ENCODE measurements around the gene CCDC186.
"Not testable (repeated sequence)": the region's sequence is repeated elsewhere in the genome, so short reads cannot be mapped to it uniquely, and the experiment has no call there.

CCDC186 gene

DNA sequence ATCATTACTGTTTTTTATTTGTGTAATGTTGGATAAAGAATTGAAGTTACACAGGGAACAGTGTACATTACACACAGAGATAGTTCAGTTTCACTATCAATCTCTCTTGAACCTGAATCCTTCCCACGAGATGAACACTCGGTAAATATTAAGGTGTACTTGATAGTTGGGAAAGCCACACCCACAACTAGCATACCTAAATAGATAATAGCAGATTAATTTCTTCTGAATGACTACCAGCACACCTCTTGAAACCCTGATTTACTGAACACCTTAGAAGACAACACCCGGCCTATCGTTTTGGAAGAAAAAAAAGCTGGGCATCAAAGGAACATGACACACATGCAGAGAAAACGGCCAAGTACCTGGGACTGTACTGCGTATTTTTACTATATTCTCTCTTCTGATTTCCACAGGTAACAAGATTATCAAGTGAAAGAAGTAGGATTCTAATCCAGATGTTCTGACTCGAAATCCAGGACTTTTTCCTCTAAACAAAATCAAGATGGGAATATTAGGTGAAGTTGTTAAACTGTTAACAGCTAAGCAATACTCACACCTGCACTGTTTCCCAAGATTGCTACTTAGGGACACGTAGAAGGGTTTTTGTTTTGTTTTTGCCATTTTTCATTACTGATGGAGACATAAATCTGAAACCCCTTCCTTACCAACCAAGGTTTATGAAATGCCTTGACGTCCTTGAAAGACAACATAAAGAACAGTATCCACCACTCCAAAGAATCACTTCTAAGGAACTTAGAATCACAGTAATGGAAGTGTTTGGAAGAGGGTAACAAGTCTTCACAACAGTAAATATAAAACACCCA lies 1.0 kb downstream of the CCDC186 start:
- FAIRE-seq, result no peak

DNA sequence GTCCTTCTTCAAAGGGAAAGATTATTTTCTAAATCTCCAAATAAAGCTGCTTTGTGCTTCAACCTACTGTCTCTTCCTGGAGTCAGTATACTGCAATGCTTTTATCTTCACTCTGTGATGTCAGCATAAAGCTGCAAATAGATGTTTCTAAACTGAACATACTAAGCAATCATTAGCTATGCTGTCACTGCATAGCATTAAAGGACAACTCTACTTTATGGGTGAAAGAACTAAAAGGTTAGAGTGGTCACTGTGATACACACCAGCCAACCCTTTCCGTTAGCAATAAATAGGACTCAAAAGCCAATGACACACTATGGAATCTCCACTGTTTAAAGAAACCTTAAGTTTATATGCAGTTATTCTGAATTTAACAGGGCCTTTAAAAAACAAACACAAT lies 1.8 kb downstream of the CCDC186 start:
- peak; percentile 17 for FAIRE-seq

DNA sequence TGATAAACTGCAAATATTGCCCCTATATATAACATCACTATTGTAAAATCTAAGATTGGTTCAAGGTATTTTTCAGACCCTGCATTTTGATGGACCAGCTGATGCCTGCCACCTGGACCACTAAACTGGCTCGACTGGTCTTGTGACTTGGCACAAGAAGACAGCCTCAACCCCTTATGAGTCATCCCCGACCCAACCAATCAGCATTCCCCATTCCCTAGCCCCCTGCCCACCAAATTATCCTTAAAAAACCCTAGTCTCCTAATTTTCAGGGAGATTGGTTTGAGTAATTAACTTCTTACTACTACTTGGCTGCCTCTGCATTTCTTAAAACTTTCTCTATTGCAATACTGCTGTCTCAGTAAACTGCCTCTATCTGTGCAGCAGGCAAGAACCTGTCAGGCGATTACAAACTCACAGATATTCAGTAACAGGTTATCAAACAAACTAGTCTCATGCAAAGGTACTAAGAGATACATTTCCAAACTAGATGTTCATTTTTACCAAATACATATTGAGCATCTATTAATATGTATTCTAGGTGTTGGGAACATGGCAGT lies 5.5 kb downstream of the CCDC186 start:
- no peak for FAIRE-seq

DNA sequence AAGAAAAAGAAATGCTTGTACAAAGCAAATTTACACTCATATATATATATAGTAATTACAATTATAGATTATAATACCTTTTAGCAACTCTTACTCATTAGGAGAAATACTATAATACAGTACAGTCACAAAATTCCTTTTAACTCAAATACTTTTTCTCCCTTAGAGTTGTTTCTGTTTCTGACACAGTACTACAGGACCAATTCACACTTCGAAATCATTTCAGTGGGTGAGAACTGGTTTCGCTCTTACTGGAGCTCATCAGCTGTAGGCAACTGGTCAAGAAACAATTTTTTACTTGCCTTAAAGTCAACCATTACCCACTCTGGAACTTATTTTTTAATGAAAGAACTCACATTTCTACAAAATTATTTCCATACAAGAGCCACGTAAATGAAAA lies 6.0 kb downstream of the CCDC186 start:
- no peak for FAIRE-seq

DNA sequence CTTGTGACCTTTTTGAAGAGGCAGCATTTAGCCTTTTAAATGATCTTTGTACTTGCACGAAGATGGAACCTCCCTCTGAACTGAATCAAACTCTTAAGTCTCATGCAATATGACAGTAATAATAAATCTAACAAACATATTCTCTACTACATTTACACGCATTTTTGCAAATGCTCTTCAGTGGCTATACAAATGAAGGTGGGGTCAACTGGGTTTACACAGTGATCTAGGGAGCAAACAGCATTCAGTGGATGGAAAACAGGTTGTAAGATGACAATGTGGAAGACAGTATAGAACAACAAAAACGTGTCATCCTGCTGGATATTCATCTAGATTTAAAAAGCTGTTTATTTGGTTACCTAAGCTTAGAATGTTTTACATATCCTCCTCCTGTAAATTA lies 7.5 kb downstream of the CCDC186 start:
- FAIRE-seq, result no peak

DNA sequence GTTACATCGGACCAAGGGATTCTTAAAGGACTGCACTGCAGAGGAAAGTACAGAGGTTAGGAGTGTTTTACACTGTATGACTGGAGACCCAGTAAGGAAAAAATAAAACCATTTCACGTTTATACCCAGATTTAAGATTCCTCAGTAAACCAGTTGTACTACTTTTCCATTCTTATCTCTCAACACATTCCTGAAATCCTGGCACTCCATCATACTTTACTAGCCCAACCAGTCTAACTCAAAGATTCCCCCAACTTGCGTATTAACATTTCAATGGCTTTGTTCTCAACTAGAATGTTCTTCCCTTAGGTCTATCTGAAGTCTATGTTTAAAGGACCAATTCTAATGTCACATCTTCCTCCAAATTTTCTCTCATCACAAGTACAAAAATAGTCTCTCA lies 8.0 kb downstream of the CCDC186 start:
- FAIRE-seq, result no peak

DNA sequence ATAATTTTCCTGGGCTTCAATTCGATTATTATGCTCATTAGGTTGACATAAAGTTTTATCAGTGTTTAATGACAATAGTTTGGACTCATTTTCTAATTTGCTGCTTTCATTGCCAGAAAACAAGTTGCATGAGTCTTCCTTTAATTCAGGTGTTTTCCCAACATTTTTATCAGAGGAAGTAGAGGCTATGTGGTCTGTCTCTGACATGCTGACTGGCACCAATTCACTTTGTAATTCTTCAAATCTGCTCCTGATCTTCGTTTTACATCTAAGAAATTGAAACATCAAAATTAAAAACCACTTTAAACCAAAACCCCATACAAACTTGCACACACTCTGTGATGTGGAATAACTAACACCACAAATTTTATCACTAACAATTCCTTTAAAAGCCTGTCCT lies 10.9 kb downstream of the CCDC186 start:
- FAIRE-seq, result no peak

DNA sequence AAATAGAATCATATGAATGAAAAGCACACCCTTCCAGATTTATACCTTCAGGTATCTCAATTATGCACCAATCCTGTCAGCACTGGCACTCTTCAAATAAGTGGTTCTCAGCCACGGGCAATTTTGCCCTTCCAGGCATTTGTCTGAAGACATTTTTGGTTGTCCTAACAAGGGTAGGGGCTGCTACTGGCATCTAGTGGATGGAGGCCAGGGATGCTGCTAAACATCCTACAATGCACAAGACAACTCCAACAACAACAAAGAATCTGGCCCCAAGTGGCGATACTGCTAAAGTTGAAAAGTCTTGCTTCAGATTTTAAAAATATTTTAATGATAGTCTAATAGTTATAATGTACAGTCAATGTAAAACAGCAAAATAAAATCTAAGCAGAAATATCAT lies 16.1 kb downstream of the CCDC186 start:
- FAIRE-seq, result no peak

DNA sequence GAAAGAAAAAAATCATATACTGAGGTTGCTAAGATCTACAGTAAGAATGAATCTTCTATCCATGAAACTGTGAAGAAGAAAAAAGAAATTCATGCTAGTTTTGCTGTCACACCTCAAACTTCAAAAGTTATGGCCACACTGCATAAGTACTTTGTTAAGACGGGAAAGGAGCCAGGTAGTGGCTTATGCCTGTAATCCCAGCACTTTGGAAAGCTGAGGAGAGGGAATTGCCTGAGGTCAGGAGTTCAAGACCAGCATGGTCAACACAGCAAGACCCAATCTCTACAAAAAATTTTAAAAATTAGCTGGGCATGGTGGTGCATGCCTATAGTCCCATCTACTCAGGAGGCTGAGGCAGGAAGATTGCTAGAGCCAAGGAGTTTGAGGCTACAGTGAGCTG lies 22.1 kb downstream of the CCDC186 start:
- no peak for FAIRE-seq

DNA sequence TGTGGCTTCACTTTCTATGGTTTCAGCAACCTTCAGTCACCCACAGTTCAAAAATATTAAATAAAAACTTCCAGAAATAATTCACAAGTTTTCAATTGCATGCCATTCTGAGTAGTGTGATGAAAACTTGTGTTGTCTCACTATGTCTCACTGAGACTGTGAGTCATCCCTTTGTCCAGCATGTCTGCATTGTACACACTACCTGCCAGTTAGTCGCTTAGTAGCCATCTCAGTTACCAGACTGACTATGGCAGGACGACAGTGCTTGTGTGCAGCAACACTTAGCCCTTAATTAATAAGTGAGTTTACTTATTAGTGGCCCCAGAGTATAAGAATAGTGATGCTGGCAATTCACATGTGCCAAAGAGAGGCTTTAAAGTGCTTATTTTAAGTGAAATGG lies 22.5 kb downstream of the CCDC186 start:
- no peak for FAIRE-seq

DNA sequence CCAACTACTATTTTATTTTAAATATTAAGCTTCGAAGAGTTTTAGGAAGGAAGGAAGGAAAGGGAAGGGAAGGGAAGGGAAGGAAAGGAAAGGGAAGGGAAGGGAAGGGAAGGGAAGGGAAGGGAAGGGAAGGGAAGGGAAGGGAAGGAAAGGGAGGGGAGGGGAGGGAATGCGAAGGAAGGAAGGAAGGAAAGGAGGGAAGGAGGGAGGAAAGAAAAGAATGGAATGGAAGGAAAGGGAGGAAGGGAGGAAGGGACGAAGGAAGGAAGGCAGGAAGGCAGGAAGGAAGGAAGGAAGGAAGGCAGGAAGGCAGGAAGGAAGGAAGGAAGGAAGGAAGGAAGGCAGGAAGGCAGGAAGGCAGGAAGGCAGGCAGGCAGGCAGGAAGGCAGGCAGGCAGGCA lies 24.5 kb downstream of the CCDC186 start:
- not testable (repeated sequence) for FAIRE-seq

DNA sequence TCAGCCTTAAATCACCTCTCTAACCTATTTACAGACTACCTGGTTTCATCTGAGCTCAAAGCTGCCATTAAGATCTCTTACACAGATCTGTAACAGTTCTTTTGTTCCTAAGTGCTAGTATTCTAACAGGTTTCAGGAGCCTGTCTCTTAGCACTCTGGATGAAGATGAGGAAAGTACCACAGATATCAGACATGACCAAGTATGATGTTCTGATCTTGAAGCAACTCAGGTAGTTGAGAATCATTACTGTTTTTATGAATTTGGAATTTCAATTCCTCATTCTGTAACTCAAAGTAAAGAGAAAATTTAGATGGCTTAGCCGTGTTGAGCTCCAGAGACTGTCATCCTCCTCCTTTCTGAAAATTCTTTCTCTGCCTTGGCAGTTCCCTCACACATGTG lies 30.8 kb downstream of the CCDC186 start:
- no peak for FAIRE-seq

DNA sequence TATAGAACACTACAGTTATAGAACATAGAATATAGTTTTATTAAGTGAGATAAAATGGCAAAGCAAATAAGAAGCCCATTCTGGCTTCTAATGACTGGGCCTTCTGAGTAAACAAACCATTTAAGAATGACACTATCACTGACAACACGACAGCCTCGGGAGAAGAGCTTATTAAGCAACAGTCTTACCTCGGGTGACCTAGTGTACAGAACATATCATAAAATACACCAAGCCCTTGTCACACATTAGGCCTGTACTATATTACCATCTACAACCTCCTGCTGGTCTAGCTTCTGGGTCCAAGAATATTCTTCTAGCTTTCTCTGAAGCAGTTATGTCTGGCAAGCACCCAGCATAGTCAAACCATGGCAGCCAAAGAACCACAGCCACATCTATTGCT lies 32.0 kb downstream of the CCDC186 start:
- no peak for FAIRE-seq

DNA sequence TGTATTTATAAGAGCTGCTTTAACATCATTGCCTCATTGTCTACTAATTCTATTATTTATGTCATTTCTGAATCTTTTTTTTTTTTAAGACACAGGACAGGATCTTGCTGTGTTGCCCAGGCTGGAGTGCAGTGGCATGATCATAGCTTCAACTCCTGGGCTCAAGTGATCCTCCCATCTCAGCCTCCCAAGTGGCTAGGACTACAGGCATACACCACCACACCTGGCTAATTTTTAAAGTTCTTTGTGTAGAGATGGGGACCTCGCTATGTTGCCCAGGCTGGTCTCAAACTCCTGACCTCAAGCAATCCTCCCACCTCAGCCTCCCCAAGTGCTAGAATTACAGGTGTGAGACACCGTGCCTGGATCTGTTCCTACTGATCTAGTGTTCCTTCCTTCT lies 33.2 kb downstream of the CCDC186 start:
- not testable (repeated sequence) for FAIRE-seq

DNA sequence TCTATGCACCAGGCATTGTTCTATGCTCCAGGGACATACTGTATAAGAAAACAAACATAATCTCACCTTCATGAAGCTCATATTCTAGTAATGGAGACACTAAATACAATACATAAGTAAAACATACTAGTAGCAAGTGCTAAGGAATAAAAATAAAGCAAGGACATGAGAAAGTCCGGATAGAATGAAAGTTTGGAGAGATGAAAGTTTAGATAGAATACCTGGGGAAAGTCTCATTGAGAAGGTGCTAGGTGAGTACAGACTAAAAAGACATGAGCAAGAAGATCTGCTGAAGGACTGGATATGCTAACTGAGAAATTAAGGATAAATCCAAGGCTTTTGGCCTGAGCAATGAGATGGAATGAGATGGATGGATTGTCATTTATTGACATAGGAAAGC lies 34.0 kb downstream of the CCDC186 start:
- no peak for FAIRE-seq

DNA sequence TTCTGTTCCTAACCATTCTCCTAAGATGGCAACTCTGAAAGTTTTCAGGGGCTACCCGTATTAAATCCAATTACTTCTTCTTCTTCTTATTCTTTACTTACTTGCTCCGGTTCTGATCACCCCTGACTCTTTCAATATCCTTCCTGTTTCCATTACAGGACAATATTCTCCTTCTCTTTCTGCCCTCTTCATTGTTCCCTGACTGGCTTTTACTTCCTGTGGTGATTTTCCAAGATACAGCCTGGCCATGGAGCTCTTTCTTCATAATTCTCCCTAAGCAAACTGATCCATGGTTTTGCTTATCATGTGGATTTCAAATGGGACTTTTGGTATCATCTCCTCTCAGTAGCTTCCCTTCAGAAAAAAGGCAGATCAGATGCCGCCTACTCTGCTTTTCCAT lies 35.4 kb downstream of the CCDC186 start:
- no peak for FAIRE-seq

DNA sequence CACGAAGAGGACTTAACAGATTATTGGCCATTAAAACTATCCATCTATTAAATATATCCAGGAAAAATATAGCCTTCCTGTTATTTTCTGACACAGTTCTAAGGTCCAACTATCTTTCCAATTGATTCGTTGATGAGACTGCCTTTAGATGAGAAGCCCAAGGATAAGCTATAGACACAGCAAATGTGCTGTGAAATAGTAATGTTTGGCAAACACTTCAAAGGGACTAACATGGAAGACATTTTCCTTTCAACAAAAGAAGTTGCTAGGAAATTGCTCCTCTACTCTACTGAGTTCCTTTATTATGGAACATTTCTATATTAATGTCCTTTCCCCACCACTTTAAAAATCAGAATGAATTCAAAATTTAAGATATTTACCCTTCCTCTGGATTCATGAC lies 38.5 kb downstream of the CCDC186 start:
- no peak for FAIRE-seq

DNA sequence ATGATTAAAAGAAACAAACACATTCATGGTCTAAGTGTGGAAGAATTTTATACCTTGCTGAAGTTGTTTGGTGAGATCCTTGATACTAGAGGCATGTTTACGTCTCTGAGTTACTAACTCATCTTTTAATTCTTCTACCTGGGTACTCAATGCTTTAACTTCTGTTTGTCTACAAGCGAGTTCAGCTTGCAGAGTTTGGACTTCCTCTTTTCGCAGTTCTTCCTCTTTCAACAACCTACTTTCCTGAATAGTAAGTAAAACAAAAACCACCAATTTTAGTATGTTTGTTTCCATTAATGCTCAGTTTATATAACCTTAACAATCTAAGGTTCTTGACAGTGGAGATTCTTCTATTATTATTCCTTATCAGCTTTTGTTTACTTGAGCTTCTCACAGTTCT lies 42.9 kb downstream of the CCDC186 start:
- FAIRE-seq, result peak; percentile 71

DNA sequence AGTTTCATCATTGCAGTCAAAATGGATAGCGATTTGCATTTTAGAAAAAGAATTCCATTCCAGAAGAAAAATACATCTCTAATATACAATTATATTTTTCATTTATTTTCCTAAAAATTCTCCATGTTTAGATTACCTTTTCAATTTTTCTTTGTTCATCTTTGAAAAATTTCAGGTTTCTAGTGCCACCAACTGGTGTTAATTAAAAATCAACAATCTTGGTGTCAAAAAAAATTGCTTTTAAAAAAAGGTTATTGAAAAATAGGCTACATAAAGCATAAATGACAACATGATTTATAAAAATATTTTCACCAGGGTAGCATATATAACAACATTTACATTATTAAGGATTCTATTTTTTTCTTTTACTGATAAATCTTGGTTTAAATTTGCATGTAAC lies 53.0 kb downstream of the CCDC186 start:
- peak; percentile 95 for FAIRE-seq

DNA sequence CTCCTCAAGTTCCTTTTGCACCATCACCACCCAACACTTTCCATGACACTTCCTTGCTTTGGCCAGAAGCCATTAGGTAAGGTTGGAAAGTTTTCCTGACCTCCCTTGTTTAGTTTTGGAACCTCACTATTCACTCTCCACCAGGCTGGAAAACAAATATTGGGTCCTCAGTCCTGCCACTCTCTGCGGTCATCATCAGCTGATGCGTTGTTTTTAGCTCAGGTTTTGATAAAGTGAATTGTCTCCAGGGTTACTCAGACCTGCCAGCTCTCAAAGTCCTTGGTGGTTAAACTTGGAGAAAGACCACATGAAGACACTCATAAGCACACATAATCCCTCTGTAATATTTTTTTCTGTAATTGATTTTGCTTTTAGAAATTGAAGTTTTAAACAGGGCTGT lies 55.5 kb downstream of the CCDC186 start:
- no peak for FAIRE-seq

DNA sequence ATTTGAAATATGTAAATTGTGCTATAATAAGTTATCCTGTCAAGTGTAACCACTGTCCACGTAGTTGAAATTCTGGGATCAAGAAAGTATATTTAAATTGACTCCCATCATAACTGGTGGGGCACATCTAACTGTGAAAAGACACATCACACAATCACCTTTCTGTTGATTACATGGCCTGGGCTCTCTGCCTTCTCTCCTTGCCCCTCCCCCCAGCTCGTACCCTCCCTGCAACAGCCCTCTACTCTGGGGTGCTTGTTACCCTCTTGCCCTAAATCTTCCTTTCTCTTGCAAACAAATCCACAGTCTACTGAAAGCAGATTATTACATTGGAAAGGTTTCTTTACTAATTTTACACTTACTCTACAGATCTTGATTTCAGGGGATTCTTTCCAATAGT lies 56.3 kb downstream of the CCDC186 start:
- no peak for FAIRE-seq

DNA sequence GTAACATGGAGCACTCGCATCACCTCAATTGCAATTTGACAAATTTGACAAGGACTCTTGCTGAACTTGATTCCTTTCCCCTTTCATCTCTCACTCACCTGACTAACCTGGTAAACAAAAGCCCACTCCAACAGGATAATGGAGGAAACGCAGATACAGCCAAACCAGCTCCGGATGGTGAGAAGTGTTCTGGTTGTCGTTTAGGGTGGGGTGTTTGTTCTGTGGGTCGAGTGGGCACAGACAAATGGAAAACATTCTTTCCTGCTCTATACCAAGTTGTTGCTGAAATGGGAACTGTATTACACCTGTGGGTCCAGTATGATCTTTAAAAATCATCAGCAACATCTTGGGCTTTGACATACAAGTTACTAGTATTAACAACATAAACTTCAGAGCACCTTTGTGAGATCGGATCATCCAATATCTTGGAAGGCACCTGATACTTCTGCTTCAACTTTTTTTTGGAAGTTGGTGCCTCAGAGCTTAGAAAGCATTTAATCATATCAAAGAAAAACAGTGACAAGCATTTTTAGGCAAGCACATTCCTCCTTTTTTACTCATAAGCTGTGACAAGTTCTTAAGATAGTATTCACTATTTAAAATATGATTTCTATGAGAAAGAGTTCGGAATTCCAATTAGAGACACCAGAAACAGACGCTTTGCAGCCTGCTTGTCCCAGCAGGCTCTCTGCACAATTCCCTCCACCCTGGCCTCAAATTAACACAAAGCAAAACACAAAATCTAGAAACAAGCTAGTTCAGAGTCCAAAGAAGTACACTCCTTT lies 58.1 kb downstream of the CCDC186 start:
- no peak for FAIRE-seq

DNA sequence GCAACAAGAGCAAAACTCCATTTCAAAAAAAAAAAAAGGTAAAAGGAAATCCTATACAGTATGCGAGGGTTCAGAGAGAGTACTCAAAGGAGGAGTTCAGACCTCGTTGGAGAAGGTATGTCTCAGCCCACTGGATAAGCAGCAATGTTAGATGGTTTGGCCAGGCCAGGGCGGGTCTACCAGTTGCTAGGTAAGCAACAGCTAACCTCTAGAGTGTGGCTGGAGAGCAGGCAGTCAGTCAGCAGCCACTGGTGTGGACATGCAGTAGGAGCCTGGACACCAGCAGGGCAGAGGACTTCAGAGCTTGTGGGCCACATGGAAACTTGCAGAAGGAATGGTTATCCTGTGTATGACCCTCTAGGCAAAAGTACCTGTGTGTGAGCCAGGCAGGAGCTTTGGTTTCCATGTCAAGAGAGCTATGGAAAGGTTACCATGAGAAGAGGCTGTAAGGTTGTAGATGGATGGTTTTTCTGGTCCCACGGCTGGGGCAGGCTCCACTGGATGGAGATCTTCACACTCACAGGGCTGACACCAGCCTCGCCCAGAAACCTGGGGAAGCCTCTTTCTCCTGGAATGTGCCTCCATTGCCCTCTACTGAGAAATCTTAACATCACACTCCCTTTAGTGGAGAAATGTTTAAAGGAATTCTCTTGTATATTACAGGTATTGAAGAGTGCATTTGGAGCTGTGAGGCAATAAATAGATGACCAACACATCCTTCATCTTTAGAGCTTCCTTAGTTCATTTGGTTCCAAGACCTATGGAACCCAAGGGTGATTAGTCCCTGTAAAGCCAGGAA lies 63.6 kb downstream of the CCDC186 start:
- no peak for FAIRE-seq

Data from islet of Langerhans (tissue), 1 donor.